ENCODE results near the gene LRRN4CL. TPM values are rescaled to one million over a fixed set of nuclear protein-coding genes. Genes with fewer than 3 reads are reported as not detected.
A peak's percentile ranks its signal among the peaks of the same experiment; 100 is the strongest.
"Not testable (repeated sequence)": the region's sequence is repeated elsewhere in the genome, so short reads cannot be mapped to it uniquely, and the experiment has no call there.

Gene LRRN4CL
- total RNA-seq, 4 donors from 2014 or later: 36.2 to 50.6 (median 41.4) TPM

DNA sequence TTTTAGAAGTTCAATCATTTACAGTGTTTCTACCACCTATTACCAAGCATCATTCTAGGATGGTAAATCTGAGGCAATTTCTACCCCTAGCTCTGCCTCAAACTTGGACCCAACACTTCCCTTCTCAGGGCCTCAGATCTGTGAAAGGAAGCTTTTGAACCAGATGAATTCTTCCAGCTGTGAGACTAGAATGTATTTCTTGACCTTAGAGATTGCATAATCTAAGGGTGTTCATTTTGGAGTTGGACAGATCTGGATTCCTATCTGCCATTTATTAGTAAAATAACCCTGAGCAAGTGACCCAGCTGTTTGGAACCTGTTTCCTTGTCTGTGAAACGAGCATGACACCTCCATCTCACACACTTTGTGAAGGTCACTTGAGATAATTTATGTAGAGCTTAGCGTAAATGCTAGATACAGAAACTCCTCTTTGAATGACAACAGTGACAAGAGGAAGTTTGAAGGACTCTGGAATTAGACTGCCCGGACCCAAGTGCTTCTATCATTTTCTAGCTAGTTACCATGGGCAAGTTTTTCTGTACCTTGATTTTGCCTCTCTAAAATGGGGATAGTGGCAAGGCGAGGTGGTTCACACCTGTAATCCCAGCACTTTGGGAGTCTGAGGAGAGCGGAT is 32.4 kb downstream of the LRRN4CL start:
- intact Hi-C loops (cut with DNase I; ENCODE audit: low total_unique reads): no loop called here
- Histone ChIP-seq H3K9me3 (no peaks in the 10 kb centered on the region), H3K36me3 (no peaks in the 10 kb centered on the region), H3K4me3 (no peak overlapping the region), H3K27ac (no peak overlapping the region), H3K4me1 (no peaks in the 10 kb centered on the region), H3K27me3 (no peaks in the 10 kb centered on the region)
- DNase-seq: no peak
- TF ChIP-seq POLR2A (IDR thresholded peaks at IDR 0.05): no peak
- TF ChIP-seq, protein P1, sequence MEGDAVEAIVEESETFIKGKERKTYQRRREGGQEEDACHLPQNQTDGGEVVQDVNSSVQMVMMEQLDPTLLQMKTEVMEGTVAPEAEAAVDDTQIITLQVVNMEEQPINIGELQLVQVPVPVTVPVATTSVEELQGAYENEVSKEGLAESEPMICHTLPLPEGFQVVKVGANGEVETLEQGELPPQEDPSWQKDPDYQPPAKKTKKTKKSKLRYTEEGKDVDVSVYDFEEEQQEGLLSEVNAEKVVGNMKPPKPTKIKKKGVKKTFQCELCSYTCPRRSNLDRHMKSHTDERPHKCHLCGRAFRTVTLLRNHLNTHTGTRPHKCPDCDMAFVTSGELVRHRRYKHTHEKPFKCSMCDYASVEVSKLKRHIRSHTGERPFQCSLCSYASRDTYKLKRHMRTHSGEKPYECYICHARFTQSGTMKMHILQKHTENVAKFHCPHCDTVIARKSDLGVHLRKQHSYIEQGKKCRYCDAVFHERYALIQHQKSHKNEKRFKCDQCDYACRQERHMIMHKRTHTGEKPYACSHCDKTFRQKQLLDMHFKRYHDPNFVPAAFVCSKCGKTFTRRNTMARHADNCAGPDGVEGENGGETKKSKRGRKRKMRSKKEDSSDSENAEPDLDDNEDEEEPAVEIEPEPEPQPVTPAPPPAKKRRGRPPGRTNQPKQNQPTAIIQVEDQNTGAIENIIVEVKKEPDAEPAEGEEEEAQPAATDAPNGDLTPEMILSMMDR (IDR thresholded peaks at IDR 0.05): no peak

DNA sequence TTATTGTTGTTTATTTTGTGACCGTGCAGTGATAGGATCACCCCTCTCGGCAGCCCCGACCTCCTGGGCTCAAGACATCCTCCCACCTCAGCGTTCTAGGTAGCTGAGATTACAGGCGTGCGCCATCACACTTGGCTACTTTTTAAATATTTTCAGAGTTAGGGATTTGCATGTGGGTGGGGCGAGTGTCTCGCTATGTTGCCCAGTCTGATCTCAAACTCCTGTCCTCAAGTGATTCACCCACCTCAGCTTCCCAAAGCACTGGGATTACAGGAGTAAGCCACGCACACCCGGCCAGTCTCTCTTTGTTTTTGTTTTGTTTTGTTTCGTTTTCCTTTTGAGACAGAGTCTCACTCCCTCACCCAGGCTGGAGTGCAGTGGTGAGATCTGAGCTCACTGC is 35.0 kb downstream of the LRRN4CL start:
- Histone ChIP-seq H3K9me3 (no peaks in the 10 kb centered on the region), H3K4me3 (no peak overlapping the region), H3K36me3 (no peaks in the 10 kb centered on the region), H3K27me3 (no peaks in the 10 kb centered on the region), H3K27ac (no peak overlapping the region), H3K4me1 (no peaks in the 10 kb centered on the region)
- no peak for DNase-seq
- intact Hi-C loops (cut with DNase I; ENCODE audit: low total_unique reads): no loop called here
- TF ChIP-seq POLR2A (IDR thresholded peaks at IDR 0.05): no peak
- TF ChIP-seq, protein P1 (IDR thresholded peaks at IDR 0.05): no peak

DNA sequence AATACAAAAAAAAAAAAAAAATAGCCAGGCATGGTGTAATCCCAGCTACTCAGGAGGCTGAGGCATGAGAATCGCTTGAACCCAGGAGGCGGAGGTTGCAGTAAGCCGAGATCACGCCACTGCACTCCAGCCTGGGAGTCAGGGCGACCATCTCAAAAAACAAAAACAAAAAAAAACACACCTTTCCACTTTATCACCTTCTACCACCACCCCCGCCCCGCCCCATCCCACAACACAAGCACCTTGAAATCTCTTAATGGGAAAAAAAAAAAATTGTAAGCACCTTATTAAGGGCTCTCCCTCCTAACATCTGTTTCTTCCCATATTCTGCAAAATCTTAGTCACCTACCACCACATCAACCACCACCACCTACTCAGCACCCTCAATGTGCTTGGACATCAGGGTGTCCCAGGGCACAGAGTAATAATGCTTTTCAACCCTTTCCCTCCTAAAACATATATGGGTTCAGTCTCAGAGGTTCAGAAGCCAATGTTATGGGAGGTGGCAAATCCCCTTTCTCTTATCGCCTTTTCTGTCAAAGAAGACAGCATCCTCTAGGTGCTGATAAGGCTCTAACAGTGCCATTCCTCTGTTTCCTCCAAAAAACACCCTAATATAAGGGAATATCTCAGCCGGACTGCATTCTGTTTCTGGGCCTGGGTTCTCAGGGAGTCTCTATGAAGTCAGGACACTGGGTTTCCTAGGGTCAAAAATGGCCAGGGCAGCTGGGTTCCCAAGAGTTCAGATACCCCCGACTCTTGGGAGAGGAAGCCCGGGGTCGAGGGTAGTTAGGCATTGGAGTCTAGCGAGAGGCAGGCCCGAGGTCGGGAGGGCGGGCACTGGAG is 36.9 kb downstream of the LRRN4CL start:
- TF ChIP-seq, protein P1 (IDR thresholded peaks at IDR 0.05): no peak
- TF ChIP-seq POLR2A (IDR thresholded peaks at IDR 0.05): no peak
- no peaks in the 10 kb centered on the region for H3K9me3 ChIP-seq
- H3K27ac ChIP-seq: peak overlapping the region; percentile 86 to 92
- intact Hi-C loops (cut with DNase I; ENCODE audit: low total_unique reads): no loop called here
- no peak for DNase-seq
- H3K36me3 ChIP-seq: no peaks in the 10 kb centered on the region
- no peaks in the 10 kb centered on the region for H3K27me3 ChIP-seq
- peaks cover 0 to 1% of the 10 kb centered on the region in 2 donors for H3K4me1 ChIP-seq
- peak overlapping the region; percentile 74 to 93 for H3K4me3 ChIP-seq

DNA sequence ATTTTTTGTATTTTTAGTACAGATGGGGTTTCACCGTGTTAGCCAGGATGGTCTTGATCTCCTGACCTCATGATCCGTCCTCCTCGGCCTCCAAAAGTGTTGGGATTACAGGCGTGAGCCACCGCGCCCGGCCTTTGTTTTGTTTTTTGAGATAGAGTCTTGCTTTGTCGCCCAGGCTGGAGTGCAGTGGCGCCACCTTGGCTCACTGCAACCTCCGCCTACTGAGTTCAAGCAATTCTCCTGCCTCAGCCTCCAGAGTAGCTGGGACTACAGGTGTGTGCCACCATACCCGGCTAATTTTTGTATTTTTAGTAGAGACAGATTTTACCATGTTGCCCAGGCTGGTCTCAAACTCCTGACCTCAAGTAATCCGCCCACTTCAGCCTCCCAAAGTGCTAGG is 39.0 kb downstream of the LRRN4CL start:
- H3K27ac ChIP-seq; intact Hi-C loops (cut with DNase I; ENCODE audit: low total_unique reads); H3K36me3 ChIP-seq; H3K4me1 ChIP-seq; H3K27me3 ChIP-seq; H3K4me3 ChIP-seq; H3K9me3 ChIP-seq; DNase-seq: not testable (repeated sequence)

DNA sequence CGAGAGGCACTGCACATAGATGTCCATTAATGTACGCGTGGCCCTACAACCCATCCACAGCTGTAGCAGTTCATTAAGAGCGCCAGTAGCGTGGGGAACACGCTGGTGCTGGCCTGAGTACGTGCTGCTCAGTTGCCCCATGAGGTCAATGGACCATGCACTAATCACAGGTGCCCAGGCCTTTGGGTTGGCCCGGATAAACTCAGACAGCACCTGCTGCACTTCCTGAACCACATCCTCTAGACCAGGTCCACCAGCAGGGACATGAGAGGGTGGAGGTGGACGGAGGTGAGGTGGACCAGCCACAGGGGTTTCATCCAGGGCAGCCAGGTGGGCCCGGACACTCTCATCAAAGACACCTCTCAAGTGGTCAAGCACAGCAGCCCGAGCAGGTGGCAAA is 39.8 kb downstream of the LRRN4CL start:
- no peak for DNase-seq
- Histone ChIP-seq H3K27me3 (no peaks in the 10 kb centered on the region), H3K36me3 (no peaks in the 10 kb centered on the region), H3K4me3 (no peak overlapping the region), H3K4me1 (peaks cover 5 to 14% of the 10 kb centered on the region in 2 donors), H3K27ac (no peak overlapping the region), H3K9me3 (no peaks in the 10 kb centered on the region)
- TF ChIP-seq POLR2A (IDR thresholded peaks at IDR 0.05): no peak
- TF ChIP-seq, protein P1 (IDR thresholded peaks at IDR 0.05): no peak
- intact Hi-C loops (cut with DNase I; ENCODE audit: low total_unique reads): no loop called here

All from uterus (tissue), 4 donors.